Smooth muscle cell (in vitro differentiated cells): Measurements from ENCODE around the gene PLEKHG7. TPM values are rescaled to one million over a fixed set of nuclear protein-coding genes. Genes with fewer than 3 reads are reported as not detected.

Source experiments
- DNase-seq: peaks from one replicate; lab custom pipeline; 2025; ENCODE audit not compliant: unreplicated experiment; lab: John Stamatoyannopoulos, UW
- H2AFZ ChIP-seq: fragments of 200-600 bp; sonication (generic); 2 replicates; pipeline ENCODE4 v1.6.0; 2016; ENCODE audit warnings: antibody characterized with exemption, low read depth, mild to moderate bottlenecking
- H3F3A ChIP-seq: fragments of 200-600 bp; sonication (generic); 2 replicates; pipeline ENCODE4 v1.6.0; 2017; ENCODE audit warnings: antibody characterized with exemption, low read depth
- H3K27ac ChIP-seq: fragments of 200-600 bp; sonication (generic); 2 replicates; pipeline ENCODE4 v1.5.1; 2016; ENCODE audit warnings: low read depth, mild to moderate bottlenecking
- H3K27me3 ChIP-seq: fragments of 200-600 bp; sonication (generic); 2 replicates; pipeline ENCODE4 v1.6.1; 2016; ENCODE audit warnings: low read depth, mild to moderate bottlenecking
- H3K36me3 ChIP-seq: fragments of 200-600 bp; sonication (generic); 2 replicates; pipeline ENCODE4 v1.5.1; 2016; ENCODE audit warnings: low read depth
- H3K4me1 ChIP-seq: fragments of 200-600 bp; sonication (generic); 2 replicates; pipeline ENCODE4 v1.5.1; 2016; ENCODE audit warnings: low read depth
- H3K4me2 ChIP-seq: fragments of 200-600 bp; sonication (generic); 2 replicates; pipeline ENCODE4 v1.6.0; 2016; ENCODE audit warnings: mild to moderate bottlenecking
- H3K4me3 ChIP-seq: fragments of 200-600 bp; sonication (generic); 2 replicates; pipeline ENCODE4 v1.5.1; 2016; ENCODE audit warnings: mild to moderate bottlenecking
- H3K79me2 ChIP-seq: fragments of 200-600 bp; sonication (generic); 2 replicates; pipeline ENCODE4 v1.6.0; 2016; ENCODE audit warnings: low read depth, mild to moderate bottlenecking
- H3K9ac ChIP-seq: fragments of 200-600 bp; sonication (generic); 2 replicates; pipeline ENCODE4 v1.6.0; 2016; ENCODE audit warnings: low read depth
- H3K9me3 ChIP-seq: fragments of 200-600 bp; sonication (generic); replicated peaks from 2 replicates; pipeline ENCODE4 v1.5.1; 2016; ENCODE audit warnings: low read depth
- H4K20me1 ChIP-seq: fragments of 200-600 bp; sonication (generic); 2 replicates; pipeline ENCODE4 v1.6.0; 2016; ENCODE audit warnings: low read depth
- WGBS: methylation state at CpG from one replicate; pipeline ENCODE4 v1.1.7; 2016; ENCODE audit warnings: low lambda C conversion rate; 5-methylcytosine and 5-hydroxymethylcytosine counted together
- polyA plus RNA-seq: library from polyadenylated mRNA; unstranded; fragments of >200 nt; fragmentation: Nextera tagmentation; extraction: Ambion mirVana; gene quantifications from 2 replicates; pipeline ENCODE4 v1.2.1, GENCODE V29; 2016
- total RNA-seq: library from RNA; depleted of rRNA; stranded (reverse); fragments of >200 nt; gene quantifications from 2 replicates; pipeline ENCODE4 v1.2.3, GENCODE V29; 2014
- TF ChIP-seq, protein P1 (sequence below): fragments of 200-600 bp; sonication (generic); IDR thresholded peaks from 2 replicates; pipeline ENCODE4 v1.5.1; 2017; ENCODE audit warnings: borderline replicate concordance, mild to moderate bottlenecking, antibody characterized with exemption; ENCODE audit not compliant: insufficient read depth, poor library complexity, severe bottlenecking

The PLEKHG7 gene
- total and polyA plus RNA-seq, 2 experiments from 2014 or later = not detected

DNA sequence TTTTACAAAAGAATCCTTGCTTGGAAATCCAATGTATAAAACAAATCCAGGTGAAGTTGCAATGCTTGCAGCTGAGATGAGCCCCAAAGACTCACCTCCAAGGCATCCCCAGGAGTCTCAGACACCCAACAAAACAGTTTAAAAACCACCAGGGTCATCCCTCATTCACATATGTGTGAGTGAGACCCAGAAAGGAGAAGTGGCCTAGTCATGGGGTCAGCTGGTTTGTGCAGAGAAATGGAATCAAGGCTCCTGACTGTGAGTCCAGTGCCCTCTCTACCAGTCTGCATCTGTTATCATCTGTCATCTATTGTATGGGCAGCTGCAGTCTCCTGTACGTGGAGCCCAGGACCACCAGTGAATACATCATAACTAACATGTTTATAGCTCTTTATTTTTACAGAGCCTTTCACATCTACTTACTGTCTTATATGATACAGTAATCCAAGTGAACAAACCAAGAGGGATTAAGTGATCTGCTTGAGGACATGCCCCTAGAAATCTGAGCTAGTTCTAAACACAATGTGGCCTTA, 27.1 kb downstream of the PLEKHG7 start:
- Histone ChIP-seq H3K4me2 (no peak overlapping the region), H3K36me3 (no peaks in the 10 kb centered on the region), H3K4me3 (no peak overlapping the region), H4K20me1 (no peaks in the 10 kb centered on the region), H3K27ac (no peak overlapping the region), H3K4me1 (no peaks in the 10 kb centered on the region), H3K9me3 (no peaks in the 10 kb centered on the region), H3K79me2 (no peaks in the 10 kb centered on the region), H2AFZ (no peak overlapping the region), H3K27me3 (no peaks in the 10 kb centered on the region), H3K9ac (no peak overlapping the region), H3F3A (no peaks in the 10 kb centered on the region)
- TF ChIP-seq, protein P1, sequence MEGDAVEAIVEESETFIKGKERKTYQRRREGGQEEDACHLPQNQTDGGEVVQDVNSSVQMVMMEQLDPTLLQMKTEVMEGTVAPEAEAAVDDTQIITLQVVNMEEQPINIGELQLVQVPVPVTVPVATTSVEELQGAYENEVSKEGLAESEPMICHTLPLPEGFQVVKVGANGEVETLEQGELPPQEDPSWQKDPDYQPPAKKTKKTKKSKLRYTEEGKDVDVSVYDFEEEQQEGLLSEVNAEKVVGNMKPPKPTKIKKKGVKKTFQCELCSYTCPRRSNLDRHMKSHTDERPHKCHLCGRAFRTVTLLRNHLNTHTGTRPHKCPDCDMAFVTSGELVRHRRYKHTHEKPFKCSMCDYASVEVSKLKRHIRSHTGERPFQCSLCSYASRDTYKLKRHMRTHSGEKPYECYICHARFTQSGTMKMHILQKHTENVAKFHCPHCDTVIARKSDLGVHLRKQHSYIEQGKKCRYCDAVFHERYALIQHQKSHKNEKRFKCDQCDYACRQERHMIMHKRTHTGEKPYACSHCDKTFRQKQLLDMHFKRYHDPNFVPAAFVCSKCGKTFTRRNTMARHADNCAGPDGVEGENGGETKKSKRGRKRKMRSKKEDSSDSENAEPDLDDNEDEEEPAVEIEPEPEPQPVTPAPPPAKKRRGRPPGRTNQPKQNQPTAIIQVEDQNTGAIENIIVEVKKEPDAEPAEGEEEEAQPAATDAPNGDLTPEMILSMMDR = no peak
- no peak for DNase-seq
- WGBS = 77% methylated on average over 1 of the region's 1 CpG

DNA sequence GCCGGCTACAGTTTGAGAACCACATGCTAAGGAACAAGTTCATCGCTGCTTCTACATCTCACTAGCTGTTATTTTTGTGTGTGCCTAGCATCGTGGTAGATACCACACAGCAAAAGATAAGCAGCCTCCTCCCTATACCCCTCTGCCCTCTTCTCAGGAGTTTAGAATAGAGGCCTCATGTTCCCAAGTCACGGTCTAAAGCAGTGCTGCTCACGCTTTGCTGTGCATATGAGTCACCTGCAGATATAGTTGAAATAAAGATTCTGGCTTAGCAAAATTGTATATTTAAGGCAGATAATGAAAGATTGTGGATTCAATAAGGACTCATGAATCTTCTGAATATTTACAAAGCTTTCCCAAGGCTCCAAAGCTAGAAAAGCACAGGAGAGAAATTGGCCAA, 28.0 kb downstream of the PLEKHG7 start:
- H2AFZ ChIP-seq = no peak overlapping the region
- H3K4me3 ChIP-seq = no peak overlapping the region
- H3K36me3 ChIP-seq = no peaks in the 10 kb centered on the region
- no peak overlapping the region for H3K27ac ChIP-seq
- no peaks in the 10 kb centered on the region for H3K27me3 ChIP-seq
- 87% methylated on average over 5 of the region's 5 CpGs for WGBS
- H3K79me2 ChIP-seq = no peaks in the 10 kb centered on the region
- H3F3A ChIP-seq = no peaks in the 10 kb centered on the region
- DNase-seq = no peak
- no peaks in the 10 kb centered on the region for H4K20me1 ChIP-seq
- no peaks in the 10 kb centered on the region for H3K4me1 ChIP-seq
- TF ChIP-seq, protein P1 = no peak
- no peak overlapping the region for H3K9ac ChIP-seq
- H3K9me3 ChIP-seq = no peaks in the 10 kb centered on the region
- H3K4me2 ChIP-seq = no peak overlapping the region

DNA sequence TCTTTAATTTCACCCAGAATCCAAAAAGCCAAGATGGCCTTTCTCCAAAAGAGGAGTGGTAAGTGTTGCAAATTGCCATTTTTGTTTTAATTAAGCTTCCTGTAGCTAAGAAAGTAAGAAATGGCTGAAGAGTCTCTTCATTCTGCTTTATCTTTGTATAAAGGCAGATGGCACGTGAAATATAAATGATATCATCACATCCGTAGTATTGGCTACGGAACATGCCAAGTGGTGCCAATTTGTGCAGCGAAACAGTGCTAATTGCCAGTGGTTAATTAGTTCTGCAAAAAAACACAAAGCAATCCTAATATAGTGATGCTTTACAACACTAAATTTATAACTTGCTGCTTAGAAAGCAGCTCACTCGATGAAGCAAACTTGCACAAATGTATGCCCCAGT, 29.4 kb downstream of the PLEKHG7 start:
- H3F3A ChIP-seq = no peaks in the 10 kb centered on the region
- H3K9me3 ChIP-seq = no peaks in the 10 kb centered on the region
- H3K9ac ChIP-seq = no peak overlapping the region
- no peak overlapping the region for H2AFZ ChIP-seq
- no peak overlapping the region for H3K27ac ChIP-seq
- H3K4me3 ChIP-seq = no peak overlapping the region
- no peaks in the 10 kb centered on the region for H3K79me2 ChIP-seq
- no peak for DNase-seq
- H3K4me1 ChIP-seq = no peaks in the 10 kb centered on the region
- WGBS = 94% methylated on average over 5 of the region's 5 CpGs
- H4K20me1 ChIP-seq = no peaks in the 10 kb centered on the region
- TF ChIP-seq, protein P1 = no peak
- no peaks in the 10 kb centered on the region for H3K27me3 ChIP-seq
- no peak overlapping the region for H3K4me2 ChIP-seq
- no peaks in the 10 kb centered on the region for H3K36me3 ChIP-seq

DNA sequence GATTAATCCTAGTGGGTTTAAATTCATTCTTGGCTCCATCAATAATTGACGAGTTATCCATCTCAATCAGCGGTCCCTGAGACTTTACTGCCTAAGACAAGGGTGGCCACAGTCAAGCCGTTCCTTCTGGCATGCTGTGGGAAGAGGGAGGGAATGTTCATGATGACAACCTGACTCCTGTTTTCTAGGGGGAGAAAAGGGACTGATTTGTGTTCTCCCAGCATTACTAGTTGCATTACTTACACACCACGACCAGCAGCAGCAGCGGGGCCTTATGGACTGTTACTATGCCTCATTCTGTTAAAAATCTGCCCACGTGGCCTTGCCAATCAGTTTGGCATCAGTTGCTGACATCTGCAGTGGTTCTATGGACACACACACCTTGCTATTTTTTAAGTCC, 29.9 kb downstream of the PLEKHG7 start:
- H2AFZ ChIP-seq = no peak overlapping the region
- H3K27me3 ChIP-seq = no peaks in the 10 kb centered on the region
- no peaks in the 10 kb centered on the region for H3K36me3 ChIP-seq
- H3K4me2 ChIP-seq = no peak overlapping the region
- H3K9me3 ChIP-seq = no peaks in the 10 kb centered on the region
- no peak overlapping the region for H3K4me3 ChIP-seq
- H3K9ac ChIP-seq = no peak overlapping the region
- no peaks in the 10 kb centered on the region for H4K20me1 ChIP-seq
- H3K4me1 ChIP-seq = no peaks in the 10 kb centered on the region
- H3K79me2 ChIP-seq = no peaks in the 10 kb centered on the region
- TF ChIP-seq, protein P1 = no peak
- no peak for DNase-seq
- no peaks in the 10 kb centered on the region for H3F3A ChIP-seq
- no peak overlapping the region for H3K27ac ChIP-seq
- 91% methylated on average over 6 of the region's 6 CpGs for WGBS
